HG03196 (cell line): Measurements from ENCODE around the gene DNAJC5.
"Not testable (repeated sequence)": the region's sequence is repeated elsewhere in the genome, so short reads cannot be mapped to it uniquely, and the experiment has no call there.

Source experiments
- ATAC-seq: cut with Tn5 transposase; IDR thresholded peaks from one replicate; pipeline ENCODE4 v1.9.1; 2021; ENCODE audit not compliant: unreplicated experiment

Gene DNAJC5

DNA sequence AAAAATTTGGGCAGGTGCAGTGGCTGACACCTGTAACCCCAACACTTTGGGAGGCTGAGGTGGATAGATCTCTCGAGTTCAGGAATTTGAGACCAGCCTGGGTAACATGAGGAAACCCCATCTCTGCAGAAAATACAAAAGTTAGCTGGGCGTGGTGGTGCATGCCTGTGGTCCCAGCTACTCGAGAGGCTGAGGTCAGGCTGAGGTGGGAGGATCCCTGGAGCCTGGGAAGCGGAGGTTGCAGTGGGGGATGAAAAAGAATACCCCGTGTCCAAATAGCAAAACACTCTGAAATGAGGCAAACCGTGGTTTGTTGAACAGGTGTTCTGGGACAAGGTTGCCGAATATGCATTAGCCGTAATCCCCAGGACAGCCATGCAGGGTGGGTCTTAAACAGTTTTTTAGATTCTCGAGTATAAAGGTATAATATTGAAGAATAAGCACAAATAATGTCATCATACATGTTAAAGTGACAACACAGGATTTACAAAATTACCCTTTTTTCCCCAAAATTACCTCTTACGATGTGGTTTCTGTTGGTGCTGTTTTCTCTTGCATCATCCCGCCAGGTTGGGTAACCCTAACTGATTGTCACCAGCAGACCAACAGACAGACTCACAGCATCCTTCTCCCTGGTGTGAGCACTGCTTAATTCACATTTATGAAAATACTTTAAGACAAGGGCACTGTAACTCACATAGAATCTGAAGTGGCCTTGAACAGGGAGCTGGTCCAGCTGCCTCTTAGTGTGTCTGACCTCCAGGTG lies 9.1 kb downstream of the DNAJC5 start:
- ATAC-seq, result no peak

DNA sequence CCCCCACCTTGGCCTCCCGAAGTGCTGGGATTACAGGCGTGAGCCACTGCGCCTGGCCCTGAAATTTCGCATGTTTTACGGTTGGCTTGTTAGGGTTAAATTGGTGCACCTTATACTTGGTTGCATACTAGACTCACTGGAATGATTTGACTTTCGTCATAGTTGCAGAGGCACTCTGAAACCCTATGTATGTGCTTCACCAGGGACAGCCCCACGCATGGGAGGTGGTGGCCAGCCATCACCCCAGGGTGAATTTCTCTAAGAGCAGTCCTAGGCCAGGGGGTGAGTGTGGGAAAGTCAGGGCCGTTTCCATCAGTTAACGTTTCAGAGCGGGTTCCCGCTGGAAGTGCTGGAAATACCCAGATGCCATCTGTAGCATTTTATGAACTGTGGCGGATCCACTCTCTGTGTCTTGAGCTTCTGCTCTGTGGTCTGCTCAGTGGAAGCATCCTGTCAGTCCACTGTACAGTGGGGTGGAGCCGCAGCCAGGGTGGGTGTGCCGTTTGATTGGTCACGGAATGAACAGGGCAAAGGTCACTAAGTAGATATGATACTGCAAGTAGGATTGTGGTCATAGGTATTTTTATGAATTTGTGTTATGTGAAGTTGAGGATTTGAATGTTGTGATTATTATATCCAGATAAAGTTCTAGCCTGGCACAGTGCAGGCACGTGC lies 13.2 kb downstream of the DNAJC5 start:
- no peak for ATAC-seq

DNA sequence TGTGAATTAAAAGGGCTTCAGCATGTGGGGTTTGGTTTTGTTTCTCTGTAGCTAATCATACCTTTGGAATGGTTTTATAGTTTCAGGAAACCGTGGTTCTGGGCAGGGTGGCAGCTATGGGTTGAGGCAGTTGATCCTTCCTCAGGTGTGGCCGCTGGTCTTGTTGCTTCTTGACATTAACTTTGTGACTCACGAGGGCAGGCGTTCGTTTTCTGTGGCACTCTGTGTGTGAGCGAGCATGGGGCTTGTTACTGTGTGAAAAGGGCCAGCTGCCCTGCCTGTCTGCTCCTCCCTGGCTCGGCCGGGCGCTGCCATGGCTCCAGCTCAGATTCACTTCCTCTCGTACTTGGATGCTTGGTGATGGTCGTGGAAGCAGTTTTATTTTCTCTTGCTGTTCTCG lies 16.2 kb downstream of the DNAJC5 start:
- no peak for ATAC-seq

DNA sequence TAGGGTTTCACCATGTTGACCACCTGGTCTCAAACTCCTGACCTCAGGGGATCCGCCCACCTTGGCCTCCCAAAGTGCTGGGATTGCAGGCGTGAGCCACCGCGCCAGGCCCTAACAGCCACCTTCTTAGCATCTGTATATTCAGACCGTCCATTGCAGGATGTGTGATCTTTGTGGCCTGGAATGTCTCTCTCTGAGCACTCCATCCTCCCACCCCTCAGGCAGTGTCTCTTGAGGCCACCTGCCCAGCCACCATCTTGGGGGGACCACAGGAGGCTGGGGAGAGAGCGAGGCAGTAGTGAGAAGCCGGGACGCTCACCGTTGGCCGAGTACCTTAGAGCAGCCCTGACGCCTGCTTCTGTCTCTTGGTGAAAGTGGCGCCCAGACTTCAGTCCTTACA lies 18.8 kb downstream of the DNAJC5 start:
- ATAC-seq, result no peak

DNA sequence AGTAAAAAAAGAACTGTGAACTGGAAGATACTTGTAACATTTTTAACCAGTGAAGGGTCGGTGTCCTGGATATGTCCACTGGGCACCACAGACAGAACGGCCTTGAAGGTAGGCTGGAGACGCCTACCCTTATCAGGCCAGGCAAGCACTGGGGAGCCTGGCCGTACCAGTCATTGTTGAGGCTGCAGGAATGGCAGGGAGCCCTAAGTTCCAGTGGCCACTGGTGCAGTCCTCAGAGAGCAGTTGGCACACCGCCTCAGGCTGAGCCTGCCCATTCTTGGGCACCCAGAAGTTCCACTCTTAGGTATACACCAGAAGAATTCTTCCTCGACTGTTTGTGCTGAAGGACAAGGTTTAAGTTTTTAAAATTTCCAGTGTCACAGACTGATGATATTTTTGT lies 20.5 kb downstream of the DNAJC5 start:
- no peak for ATAC-seq

DNA sequence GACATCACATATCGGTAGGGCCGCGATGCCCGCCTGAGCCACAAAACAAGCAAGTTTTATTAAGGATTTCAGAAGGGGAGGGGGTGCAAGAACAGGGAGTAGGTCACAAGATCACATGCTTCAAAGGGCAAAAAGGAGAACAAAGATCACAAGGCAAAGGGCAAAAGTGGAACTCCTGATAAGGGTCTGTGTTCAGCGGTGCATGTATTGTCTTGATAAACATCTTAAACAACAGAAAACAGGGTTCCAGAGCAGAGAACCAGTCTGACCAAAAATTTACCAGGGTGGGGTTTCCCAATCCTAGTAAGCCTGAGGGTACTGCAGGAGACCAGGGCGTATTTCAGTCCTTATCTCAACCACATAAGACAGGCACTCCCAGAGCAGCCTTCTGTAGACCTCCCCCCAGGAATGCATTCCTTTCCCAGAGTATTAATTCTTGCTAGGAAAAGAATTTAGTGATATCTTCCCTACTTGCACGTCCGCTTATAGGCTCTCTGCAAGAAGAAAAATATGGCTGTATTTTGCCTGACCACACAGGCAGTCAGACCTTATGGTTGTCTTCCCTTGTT lies 21.5 kb downstream of the DNAJC5 start:
- not testable (repeated sequence) for ATAC-seq

DNA sequence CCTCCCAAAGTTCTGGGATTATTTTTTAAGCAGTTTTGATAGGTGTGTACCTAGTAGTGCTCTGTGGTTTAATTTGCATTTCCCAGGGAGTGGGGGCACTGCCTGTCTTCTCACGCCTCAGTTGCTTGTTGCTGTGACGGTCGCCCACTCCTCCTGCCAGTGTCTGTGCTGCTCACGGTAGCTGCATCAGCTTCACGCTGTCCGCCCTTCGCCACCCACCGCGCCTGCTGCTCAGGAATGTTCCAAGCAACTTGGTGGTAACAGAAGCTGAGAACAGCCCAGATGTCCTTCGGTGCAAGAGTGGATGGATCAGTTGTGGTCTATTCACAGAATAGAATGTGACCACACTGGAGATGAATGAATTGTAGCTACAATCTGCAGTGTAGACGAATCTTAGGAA lies 22.9 kb downstream of the DNAJC5 start:
- no peak for ATAC-seq

DNA sequence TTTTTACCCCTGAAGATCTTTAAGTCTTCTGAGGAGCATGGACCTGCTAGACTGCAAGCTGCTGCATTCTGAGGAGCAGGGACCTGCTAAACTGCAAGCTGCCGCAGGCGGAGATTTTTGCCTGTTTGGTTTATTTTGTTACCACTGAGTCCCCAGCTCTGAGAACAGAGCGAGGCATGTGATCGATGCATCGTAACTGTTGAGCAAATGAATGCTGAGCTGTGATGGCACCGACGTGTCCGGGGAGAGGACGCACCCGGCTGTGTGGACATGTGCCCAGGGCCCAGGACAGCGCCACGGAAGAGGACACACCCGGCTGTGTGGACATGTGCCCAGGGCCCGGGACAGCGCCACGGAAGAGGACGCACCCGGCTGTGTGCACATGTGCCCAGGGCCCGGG lies 24.2 kb downstream of the DNAJC5 start:
- ATAC-seq, result no peak

DNA sequence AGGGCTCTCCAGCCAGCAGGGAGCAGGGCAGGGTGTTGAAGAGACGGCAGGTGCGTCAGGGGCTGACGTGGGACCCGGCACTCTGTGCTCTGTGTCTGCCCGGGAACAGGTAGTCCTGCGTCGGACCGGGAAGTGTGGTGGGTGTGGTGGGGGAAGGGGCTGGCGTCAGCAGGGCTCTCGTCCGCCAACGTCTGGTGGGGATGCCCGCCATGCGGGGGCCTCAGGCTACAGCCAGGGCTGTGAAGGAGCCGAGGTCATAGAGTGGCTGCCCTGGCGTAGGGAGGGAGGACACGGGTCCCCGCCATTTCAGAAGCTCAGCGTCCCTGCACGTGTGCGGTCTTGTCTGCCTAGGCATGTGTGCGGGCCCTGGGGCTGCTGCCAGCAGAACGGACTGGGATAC lies 25.3 kb downstream of the DNAJC5 start:
- ATAC-seq, result no peak

DNA sequence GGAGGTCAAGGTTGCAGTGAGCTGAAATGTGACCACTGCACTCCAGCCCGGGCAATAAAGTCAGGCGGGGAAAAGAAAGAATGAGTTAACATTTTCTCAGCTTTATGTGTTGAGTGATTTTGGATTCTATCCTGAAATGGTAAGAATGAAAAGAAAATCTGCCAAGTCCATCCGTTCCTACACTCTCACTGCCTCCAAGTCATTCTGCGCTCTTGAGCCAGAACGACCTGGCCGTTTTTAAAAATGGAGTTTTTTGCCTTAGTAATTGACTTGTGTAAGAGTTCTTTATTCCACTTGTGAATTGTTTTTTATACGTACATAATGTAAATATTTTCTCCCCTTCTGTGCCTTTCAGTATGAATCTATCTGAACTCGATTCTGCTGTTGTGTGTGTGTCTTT lies 28.7 kb downstream of the DNAJC5 start:
- no peak for ATAC-seq

DNA sequence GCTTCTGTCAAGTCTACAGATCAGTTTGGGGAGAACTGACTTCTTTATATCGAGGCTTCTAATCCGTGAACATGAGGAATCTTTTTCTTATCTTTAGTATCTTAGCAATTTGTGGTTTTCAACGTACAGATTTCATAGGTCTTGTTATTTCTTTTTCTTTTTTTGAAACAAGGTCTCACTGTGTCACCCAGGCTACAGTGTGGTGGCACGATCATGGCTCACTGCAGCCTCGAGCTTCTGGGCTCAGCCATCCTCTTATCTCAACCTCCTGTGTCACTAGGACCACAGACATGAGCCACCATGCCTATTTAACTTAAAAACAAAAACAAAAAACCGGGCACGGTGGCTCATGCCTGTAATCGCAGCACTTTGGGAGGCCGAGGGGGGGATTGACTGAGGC lies 29.3 kb downstream of the DNAJC5 start:
- no peak for ATAC-seq

DNA sequence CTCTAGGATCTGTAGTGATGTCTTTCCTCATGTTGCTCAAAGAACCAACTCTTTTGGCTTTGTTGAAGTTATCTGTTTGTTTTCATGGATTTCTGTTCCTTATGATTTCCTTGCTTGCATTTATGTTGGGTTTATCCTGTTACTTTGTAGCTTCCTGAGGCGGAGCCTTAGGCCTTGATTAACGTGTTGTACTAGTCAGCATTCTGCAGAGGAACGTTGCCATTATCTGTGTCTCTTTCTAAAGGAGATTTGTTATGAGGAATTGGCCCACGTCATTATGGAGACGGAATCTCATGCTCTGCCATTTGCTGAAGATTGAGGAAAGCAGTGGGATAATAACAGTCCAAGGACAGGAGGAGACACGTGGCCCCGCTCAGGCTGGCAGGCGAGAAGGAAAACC lies 31.4 kb downstream of the DNAJC5 start:
- no peak for ATAC-seq

DNA sequence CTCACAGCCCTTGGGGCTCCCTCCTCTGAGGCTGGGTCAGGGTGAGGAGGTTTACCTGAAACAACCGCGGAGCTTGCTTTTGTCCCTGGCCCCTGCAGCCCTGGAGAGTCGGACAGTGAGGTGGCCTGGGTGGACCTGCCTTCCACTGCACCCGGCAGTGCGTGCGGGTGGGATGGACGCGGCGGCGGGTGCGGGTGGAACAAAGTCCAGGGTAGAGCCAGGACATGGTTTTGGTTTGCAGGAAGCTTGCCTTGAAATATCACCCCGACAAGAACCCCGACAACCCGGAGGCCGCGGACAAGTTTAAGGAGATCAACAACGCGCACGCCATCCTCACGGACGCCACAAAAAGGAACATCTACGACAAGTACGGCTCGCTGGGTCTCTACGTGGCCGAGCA lies 34.1 kb downstream of the DNAJC5 start:
- ATAC-seq, result no peak

DNA sequence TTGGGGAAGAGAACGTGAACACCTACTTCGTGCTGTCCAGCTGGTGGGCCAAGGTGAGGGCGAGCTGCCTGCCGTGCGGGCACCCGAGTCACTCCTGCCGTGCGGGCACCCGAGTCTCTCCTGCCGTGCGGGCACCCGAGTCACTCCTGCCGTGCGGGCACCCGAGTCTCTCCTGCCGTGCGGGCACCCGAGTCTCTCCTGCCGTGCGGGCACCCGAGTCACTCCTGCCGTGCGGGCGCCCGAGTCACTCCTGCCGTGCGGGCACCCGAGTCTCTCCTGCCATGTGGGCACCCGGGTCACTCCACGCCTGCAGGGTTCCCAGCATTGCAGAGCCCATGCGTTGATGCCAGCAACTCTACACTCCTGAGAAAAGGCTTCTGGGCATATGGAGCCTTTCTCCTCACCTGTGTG lies 34.6 kb downstream of the DNAJC5 start:
- ATAC-seq, result not testable (repeated sequence)

DNA sequence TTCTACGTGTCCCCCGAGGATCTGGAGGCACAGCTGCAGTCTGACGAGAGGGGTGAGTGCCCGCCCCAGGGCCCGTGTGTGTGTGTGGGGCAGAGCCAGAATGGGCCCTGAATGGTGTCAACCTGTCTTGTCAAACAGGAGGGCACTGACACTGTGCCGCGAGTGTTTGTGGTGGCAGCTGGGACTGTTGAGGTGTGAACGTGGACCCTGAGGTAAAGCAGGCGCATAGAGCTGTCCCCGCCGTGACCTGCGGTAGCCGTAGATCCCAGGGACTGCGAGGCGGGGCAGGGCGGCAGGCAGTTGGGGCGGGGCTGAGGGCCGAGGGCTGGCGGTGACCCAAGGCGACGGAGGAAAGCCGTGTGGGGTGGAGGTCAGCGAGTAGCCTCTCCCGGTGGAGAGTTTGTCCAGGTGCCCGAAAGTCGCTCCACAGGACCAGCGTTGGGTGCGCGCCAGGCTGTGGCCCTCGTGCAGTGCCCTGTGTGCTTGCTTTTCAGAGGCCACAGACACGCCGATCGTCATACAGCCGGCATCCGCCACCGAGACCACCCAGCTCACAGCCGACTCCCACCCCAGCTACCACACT lies 36.1 kb downstream of the DNAJC5 start:
- ATAC-seq, result no peak

DNA sequence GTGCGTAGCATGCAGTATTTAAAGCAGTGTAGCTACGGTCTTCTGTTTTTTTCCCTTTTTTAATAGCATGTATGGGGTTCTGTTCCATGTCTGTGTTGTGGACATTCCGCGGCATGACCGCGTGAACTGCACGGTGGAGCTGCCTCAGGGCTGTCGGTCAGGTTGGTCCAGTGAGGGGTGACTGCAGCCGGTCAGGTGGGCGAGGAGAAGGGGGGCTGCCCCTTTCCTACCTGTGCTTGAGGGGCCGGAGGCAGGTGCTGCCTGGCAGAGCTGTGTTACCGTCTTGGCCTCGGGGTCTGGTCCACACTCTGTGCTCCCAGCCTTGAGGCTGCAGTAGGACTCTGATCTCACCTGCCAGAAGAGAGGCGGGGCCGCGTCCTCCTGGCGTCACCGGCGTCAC lies 36.8 kb downstream of the DNAJC5 start:
- no peak for ATAC-seq

DNA sequence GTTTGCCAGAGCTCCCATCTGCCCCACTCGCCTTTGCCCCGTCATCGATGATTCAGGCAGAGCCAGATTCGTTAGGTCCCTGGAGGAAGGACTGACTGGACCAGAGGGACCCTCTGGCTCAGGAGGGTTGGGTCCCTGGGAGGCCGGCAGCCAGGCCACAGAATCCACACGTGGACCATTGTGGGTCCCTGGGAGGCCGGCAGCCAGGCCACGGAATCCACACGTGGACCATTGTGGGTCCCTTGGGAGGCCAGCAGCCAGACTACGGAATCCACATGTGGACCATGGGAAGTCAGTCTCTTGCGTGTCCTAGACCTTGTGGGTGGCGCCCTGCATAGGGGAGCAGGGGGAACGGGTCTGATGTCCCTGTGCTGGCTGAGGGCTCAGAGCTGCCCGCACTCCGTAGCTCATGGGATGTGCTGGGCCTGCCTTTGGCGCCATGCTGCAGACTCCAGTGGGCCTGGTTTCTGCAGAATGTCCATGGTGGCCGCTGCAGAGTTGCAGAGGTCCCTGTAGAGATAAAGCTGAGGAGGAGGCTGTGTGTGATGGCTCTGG lies 37.8 kb downstream of the DNAJC5 start:
- ATAC-seq, result no peak

DNA sequence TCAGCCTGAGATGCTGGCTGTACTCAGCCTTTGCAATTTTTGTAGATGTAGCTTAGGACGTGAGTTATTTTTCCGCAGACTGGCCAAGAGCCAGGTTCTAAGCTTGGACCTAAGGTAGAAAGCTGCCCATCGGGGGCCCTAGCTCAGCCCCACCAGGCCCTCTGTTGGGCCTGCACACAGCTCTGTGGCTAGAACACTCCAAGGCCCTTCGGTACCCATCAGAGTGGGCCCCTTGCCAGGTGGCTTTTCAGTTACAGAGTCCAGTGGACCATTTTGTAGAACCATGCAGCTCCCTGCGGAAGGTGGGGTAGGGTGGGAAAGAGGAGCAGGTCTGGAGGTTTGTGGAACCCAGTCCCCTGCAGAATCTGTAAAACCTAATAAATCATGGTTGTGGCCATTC lies 38.7 kb downstream of the DNAJC5 start:
- ATAC-seq, result no peak

DNA sequence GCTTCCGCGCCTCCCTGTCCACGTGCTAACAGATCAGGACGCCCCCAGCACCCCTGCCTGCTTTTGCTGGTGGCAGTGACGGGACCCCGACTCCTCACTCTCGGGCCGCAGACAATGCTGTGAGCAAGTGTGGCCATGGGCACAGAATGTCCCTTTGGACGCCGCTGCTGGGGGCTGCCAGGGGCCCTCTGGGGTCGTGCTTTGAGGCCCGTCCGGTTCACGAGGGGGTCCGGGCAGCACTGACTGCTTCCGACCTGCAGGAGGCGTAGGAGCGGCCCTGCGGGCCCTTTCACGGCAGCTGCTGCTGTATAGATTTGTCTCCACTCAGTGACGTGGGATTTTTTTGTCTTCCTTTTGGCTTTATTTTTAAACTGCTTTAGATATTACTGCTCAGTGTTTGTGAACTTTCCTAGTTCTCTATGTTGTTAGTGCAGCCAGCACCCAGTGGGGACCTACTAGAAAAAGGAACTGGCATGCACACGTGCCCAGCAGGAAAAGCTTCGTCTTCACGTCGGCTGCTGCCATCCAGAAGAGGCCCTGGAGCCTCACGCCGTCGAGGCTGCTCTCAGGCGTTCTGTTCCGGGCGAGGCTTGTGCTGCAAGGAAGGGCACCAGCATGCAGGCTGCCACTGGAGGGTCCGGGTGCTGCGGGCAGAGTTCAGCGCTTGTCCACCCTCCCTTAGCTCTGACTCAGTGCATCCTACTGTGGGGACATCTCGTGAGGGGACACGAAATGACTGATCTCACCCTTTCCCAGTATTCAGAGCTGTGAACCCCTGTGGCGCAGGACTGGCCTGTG lies 39.5 kb downstream of the DNAJC5 start:
- ATAC-seq, result no peak

DNA sequence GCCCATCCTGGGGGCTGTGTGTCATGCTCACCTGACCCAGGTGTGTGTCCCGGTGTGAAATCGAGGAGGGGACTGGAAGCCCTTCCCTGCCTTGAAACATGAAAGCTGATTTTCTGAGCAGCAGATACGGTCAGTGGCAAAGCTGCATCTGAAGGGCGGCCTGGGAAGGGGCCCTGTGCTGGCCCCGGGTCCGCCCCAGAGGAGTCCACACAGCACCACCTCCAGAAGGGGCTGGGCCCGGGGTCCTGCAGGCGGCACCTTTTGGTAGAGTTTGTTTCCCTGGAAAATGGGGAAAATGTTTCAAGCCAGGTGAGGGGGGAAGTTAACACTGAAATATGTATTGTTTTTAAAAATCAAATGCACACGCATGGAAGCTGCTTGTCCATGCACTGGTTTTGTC lies 40.5 kb downstream of the DNAJC5 start:
- no peak for ATAC-seq

DNA sequence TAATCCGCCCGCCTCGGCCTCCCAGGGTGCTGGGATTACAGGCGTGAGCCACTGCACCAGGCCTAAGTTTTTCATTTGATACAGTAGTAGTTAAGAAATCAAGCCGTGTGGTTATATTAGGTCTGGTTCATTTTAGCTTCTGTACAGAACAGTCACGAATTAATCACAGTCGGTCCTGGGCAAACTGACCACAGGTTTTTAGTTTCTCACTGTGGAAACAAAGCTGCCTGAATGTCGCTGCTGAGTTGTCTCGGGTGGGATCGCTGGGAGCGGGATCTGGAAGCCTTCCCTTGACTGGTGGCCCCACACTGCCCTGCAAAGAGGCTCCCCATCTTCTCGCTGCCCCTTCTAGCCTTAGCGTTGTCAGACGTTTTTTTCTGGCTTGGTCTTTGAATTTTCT lies 42.7 kb downstream of the DNAJC5 start:
- no peak for ATAC-seq
